HepG2 (cell line): ENCODE data around the gene CIITA. TPM values are rescaled to one million over a fixed set of nuclear protein-coding genes. Genes with fewer than 3 reads are reported as not detected.
A peak's percentile ranks its signal among the peaks of the same experiment; 100 is the strongest.

Source experiments
- ATAC-seq: fragments of 200-7000 bp; cut with Tn5 transposase; 3 replicates; pipeline ENCODE4 v1.9.1; 2020; ENCODE audit warnings: mild to moderate bottlenecking, moderate library complexity
- BruUV-seq: library from RNA; stranded (reverse); fragments of 400-500 nt; replicated peaks from 2 replicates; lab custom pipeline; 2021; lab: Mats Ljungman, UMichigan
- CTCF ChIA-PET: fragments of 300-600 bp; formaldehyde crosslinking; extraction: SDS; loops from one replicate; lab custom pipeline; 2021; ENCODE audit warnings: low total read pairs, inconsistent platforms, low intra/inter-chr PET ratio; lab: Yijun Ruan, JAX
- POLR2A ChIA-PET: fragments of 350-600 bp; sonication (Branson Sonifier 250); formaldehyde crosslinking; loops from one replicate; lab custom pipeline; 2020; ENCODE audit warnings: antibody characterized with exemption, inconsistent platforms; lab: Yijun Ruan, JAX
- DNase-seq: peaks from one replicate; pipeline ENCODE4 v3.0.0-alpha.2; 2015; ENCODE audit warnings: low spot score
- FAIRE-seq: peaks from 3 replicates; lab custom pipeline; 2011; peaks lifted over from hg19 to GRCh38; lab: Jason Lieb, UNC
- H2AFZ ChIP-seq: one replicate; pipeline ENCODE4 v1.6.1; 2011; ENCODE audit warnings: low read length, inconsistent platforms
- H3K27ac ChIP-seq: fragments of 300-600 bp; 3 replicates; pipeline ENCODE4 v1.8.0; 2011; ENCODE audit warnings: mixed run types, mild to moderate bottlenecking, mixed read lengths, low read length, inconsistent platforms; ENCODE audit not compliant: insufficient read depth; ENCODE audit errors: extremely low read length
- H3K27me3 ChIP-seq, 2 experiments: fragments of 200-600 bp in 1 of 2; 2 replicates in 1 of 2; 3 replicates in 1 of 2; pipeline versions ENCODE4 v1.6.0 to v1.8.0; 2011; ENCODE audit warnings: low read length in 2 of 2, mild to moderate bottlenecking in 2 of 2, moderate library complexity in 2 of 2, inconsistent platforms in 1 of 2; ENCODE audit not compliant: insufficient read depth in 2 of 2, control insufficient read depth in 1 of 2
- H3K36me3 ChIP-seq, 2 experiments: fragments of 200-600 bp in 1 of 2; replicated peaks in 1 of 2; 2 replicates in 1 of 2; 3 replicates in 1 of 2; pipeline versions ENCODE4 v1.5.1 to v1.8.0; 2011; ENCODE audit warnings: low read length in 2 of 2, inconsistent platforms in 1 of 2; ENCODE audit not compliant: insufficient read depth in 2 of 2, control insufficient read depth in 1 of 2
- H3K4me1 ChIP-seq: 2 replicates; pipeline ENCODE4 v1.5.1; 2012; ENCODE audit warnings: low read length, inconsistent platforms; ENCODE audit not compliant: insufficient read depth
- H3K4me2 ChIP-seq: 2 replicates; pipeline ENCODE4 v1.6.0; 2011; ENCODE audit warnings: low read depth, low read length, inconsistent platforms
- H3K4me3 ChIP-seq, 3 experiments: fragments of 200-600 bp in 1 of 3; sonication (generic), shearing (Covaris generic) in 1 of 3; replicated peaks in 1 of 3; 2 replicates each; pipeline ENCODE4 v1.5.1; 2011 to 2016; ENCODE audit warnings: low read length in 3 of 3, inconsistent platforms in 2 of 3, low read depth in 2 of 3, mild to moderate bottlenecking in 2 of 3, control low read depth in 1 of 3, mixed read lengths in 1 of 3; ENCODE audit not compliant: insufficient read depth in 1 of 3
- H3K79me2 ChIP-seq: one replicate; pipeline ENCODE4 v1.6.1; 2011; ENCODE audit warnings: low read length, inconsistent platforms; ENCODE audit not compliant: insufficient read depth
- H3K9ac ChIP-seq: 2 replicates; pipeline ENCODE4 v1.6.0; 2011; ENCODE audit warnings: mild to moderate bottlenecking, low read depth, low read length, inconsistent platforms; ENCODE audit not compliant: insufficient read depth
- H3K9me3 ChIP-seq: 2 replicates; pipeline ENCODE4 v1.5.1; 2012; ENCODE audit warnings: mild to moderate bottlenecking, low read length
- H4K20me1 ChIP-seq: 2 replicates; pipeline ENCODE4 v1.6.0; 2011; ENCODE audit warnings: inconsistent platforms, mild to moderate bottlenecking, low read length, moderate library complexity; ENCODE audit not compliant: insufficient read depth
- CCAR2 ChIP-seq: fragments of 200-400 bp; formaldehyde crosslinking; optimal IDR thresholded peaks from 2 replicates; pipeline ENCODE3; 2018; ENCODE audit warnings: low read depth, mild to moderate bottlenecking, low read length, moderate library complexity
- HOMEZ ChIP-seq: IDR thresholded peaks from 2 replicates; pipeline ENCODE4 v1.6.1; 2016; ENCODE audit warnings: low read depth
- MEF2D ChIP-seq: sonication (generic); formaldehyde crosslinking; IDR thresholded peaks from 2 replicates; pipeline ENCODE4 v1.5.1; 2020; ENCODE audit warnings: mild to moderate bottlenecking, missing genetic modification reagents
- NBN ChIP-seq: fragments of 450-650 bp; conservative IDR thresholded peaks from 2 replicates; pipeline ENCODE4 v1.6.1; 2017
- POLR2A ChIP-seq, 2 experiments: IDR thresholded peaks; 2 replicates each; pipeline ENCODE4 v1.6.1; 2011; ENCODE audit warnings: low read depth in 2 of 2, low read length in 2 of 2, mild to moderate bottlenecking in 1 of 2, moderate library complexity in 1 of 2; ENCODE audit not compliant: insufficient read depth in 1 of 2
- RFXAP ChIP-seq: sonication (generic); formaldehyde crosslinking; IDR thresholded peaks from 2 replicates; pipeline ENCODE4 v1.4.0; 2020; ENCODE audit warnings: missing genetic modification reagents, borderline replicate concordance
- RNF219 ChIP-seq: sonication (generic); formaldehyde crosslinking; IDR thresholded peaks from 2 replicates; pipeline ENCODE4 v1.5.0; 2020; ENCODE audit warnings: mild to moderate bottlenecking, missing genetic modification reagents
- TIGD3 ChIP-seq: sonication (generic); formaldehyde crosslinking; IDR thresholded peaks from 2 replicates; pipeline ENCODE4 v1.5.1; 2020; ENCODE audit warnings: mild to moderate bottlenecking, missing genetic modification reagents, borderline replicate concordance
- ZFP1 ChIP-seq: IDR thresholded peaks from 2 replicates; pipeline ENCODE4 v1.6.1; 2016
- ZIK1 ChIP-seq: sonication (generic); formaldehyde crosslinking; IDR thresholded peaks from 2 replicates; pipeline ENCODE4 v1.5.0; 2020; ENCODE audit warnings: mild to moderate bottlenecking, low read depth, missing genetic modification reagents, borderline replicate concordance
- ZNF362 ChIP-seq: sonication (generic); formaldehyde crosslinking; IDR thresholded peaks from 2 replicates; pipeline ENCODE4 v1.4.0; 2020; ENCODE audit warnings: missing genetic modification reagents, mild to moderate bottlenecking, borderline replicate concordance
- ZNF441 ChIP-seq: sonication (generic); formaldehyde crosslinking; IDR thresholded peaks from 2 replicates; pipeline ENCODE4 v1.7.0; 2021; ENCODE audit warnings: missing genetic modification reagents, borderline replicate concordance
- ZNF639 ChIP-seq: conservative IDR thresholded peaks from 2 replicates; pipeline ENCODE4 v1.6.1; 2018; ENCODE audit warnings: missing genetic modification reagents
- ZNF691 ChIP-seq: sonication (generic); formaldehyde crosslinking; IDR thresholded peaks from 2 replicates; pipeline ENCODE4 v1.4.0; 2020; ENCODE audit warnings: missing genetic modification reagents, low read depth, mild to moderate bottlenecking, borderline replicate concordance
- ZNF792 ChIP-seq: IDR thresholded peaks from 2 replicates; pipeline ENCODE4 v1.6.1; 2016
- WGBS: methylation state at CpG from one replicate; pipeline ENCODE4 v1.1.6; 2017; ENCODE audit warnings: low lambda C conversion rate; 5-methylcytosine and 5-hydroxymethylcytosine counted together
- in situ Hi-C: cut with HindIII; loops from 2 replicates; pipeline ENCODE4 v1.10.0; 2017; ENCODE audit warnings: low pct_unique_long_range_greater_than_20kb; ENCODE audit not compliant: extremely low pct_ligation_motif_present
- intact Hi-C: fragments of 100-400 bp; cut with micrococcal nuclease; formaldehyde crosslinking; loops from one replicate; pipeline ENCODE4 v1.10.0; 2022; ENCODE audit not compliant: unreplicated experiment
- polyA plus RNA-seq, 8 experiments: library from polyadenylated mRNA; depleted of rRNA in 3 of 8; stranded (reverse) in 7 of 8; unstranded in 1 of 8; fragments of >200 nt; fragmentation: Illumina TruSeq in 4 of 8; extraction: Trizol in 4 of 8; gene quantifications; 2 replicates each; pipeline versions ENCODE4 v1.2.1 to v1.2.3, GENCODE V29; 2011 to 2016; ENCODE audit warnings: low read depth in 4 of 8, missing spikeins in 1 of 8, mixed read lengths in 1 of 8; ENCODE audit not compliant: insufficient read depth in 1 of 8
- total RNA-seq, 5 experiments: library from RNA; depleted of rRNA; stranded (reverse); fragments of >200 nt; fragmentation: Illumina TruSeq; extraction: Trizol; gene quantifications; 2 replicates each; pipeline ENCODE4 v1.2.3, GENCODE V29; 2016; ENCODE audit warnings: low read depth in 1 of 5

The CIITA gene
- total and polyA plus RNA-seq, 2 of the 13 experiments (the other 11 are each of a cell fraction or from before 2014, with no cell fraction given), result 0.08 to 0.09 TPM

- BruUV-seq, result no TSS peak
- WGBS, result 93% methylated on average over 7 of the region's 7 CpGs
- DNase-seq, result no peak
- no peak for ATAC-seq
- Histone ChIP-seq H2AFZ (peak overlapping the region; percentile 8), H3K36me3 (no peaks in the 10 kb centered on the region; a peak in 1 of 5 replicates), H4K20me1 (peaks cover 33% of the 10 kb centered on the region), H3K27ac (no peak overlapping the region), H3K79me2 (peaks cover 54% of the 10 kb centered on the region), H3K4me1 (peaks cover 67% of the 10 kb centered on the region), H3K4me3 (peak overlapping the region in 1 of 3 experiments; percentile 82; a peak in 1 of 6 replicates), H3K4me2 (peak overlapping the region; percentile 87), H3K27me3 (no peaks in the 10 kb centered on the region; a peak in 1 of 5 replicates), H3K9me3 (no peaks in the 10 kb centered on the region)
- CTCF ChIA-PET, result no interaction called here
- intact Hi-C loops (no loop called here), in situ Hi-C loops (no loop called here)
- POLR2A ChIA-PET, result interaction anchor here (1.0 to 1.7 kb wide), 2 partner anchors 263 to 313 kb away, joined by 3 to 19 read pairs; partner anchors contain the start of gene SOCS1
- TF ChIP-seq ZNF691 (CRISPR knock-in tag) (0 out of 2 replicates have a peak, but pooled peaks have one; percentile 41), CCAR2 (no peak), ZNF441 (CRISPR knock-in tag) (0 out of 2 replicates have a peak, but pooled peaks have one; percentile 4), NBN (no peak), ZNF362 (CRISPR knock-in tag) (0 out of 2 replicates have a peak, but pooled peaks have one; percentile 5), POLR2A (IDR thresholded peaks at IDR 0.05; ENCODE audit: insufficient read depth in 1 of 2, low read depth in 2 of 2, low read length in 2 of 2) (no peak), ZNF639 (CRISPR knock-in tag) (0 out of 2 replicates have a peak, but pooled peaks have one; percentile 39), RFXAP (no peak), HOMEZ (no peak), ZIK1 (CRISPR knock-in tag) (0 out of 2 replicates have a peak, but pooled peaks have one; percentile 5), MEF2D (CRISPR knock-in tag) (0 out of 2 replicates have a peak, but pooled peaks have one; percentile 8), ZFP1 (CRISPR knock-in tag) (0 out of 2 replicates have a peak, but pooled peaks have one; percentile 7), TIGD3 (CRISPR knock-in tag) (0 out of 2 replicates have a peak, but pooled peaks have one; percentile 60), ZNF792 (CRISPR knock-in tag) (0 out of 2 replicates have a peak, but pooled peaks have one; percentile 10), RNF219 (CRISPR knock-in tag) (0 out of 2 replicates have a peak, but pooled peaks have one; percentile 28)
- TF ChIP-seq, all 625 proteins: peak for 10
- no peak for FAIRE-seq
- no peak overlapping the region for H3K9ac ChIP-seq
Measured at GRCh38 chr16:10943064-10943353, 66.0 kb downstream of the CIITA start.
